Activated CD8-positive, alpha-beta T cell treated with anti-CD3 and anti-CD28 coated beads for 36 hours (primary cell): ENCODE results near the gene LYVE1. TPM values are rescaled to one million over a fixed set of nuclear protein-coding genes. Genes with fewer than 3 reads are reported as not detected.

ENCODE experiments used
- ATAC-seq: fragments of 200-7000 bp; cut with Tn5 transposase; one replicate; pipeline ENCODE4 v1.10.0; 2021; ENCODE audit warnings: mild to moderate bottlenecking, moderate library complexity
- CTCF ChIA-PET: fragments of 350-600 bp; sonication (Branson Sonifier 250); formaldehyde crosslinking; loops from one replicate; lab custom pipeline; 2021; ENCODE audit warnings: antibody characterized with exemption; lab: Charles Lee
- POLR2A ChIA-PET: fragments of 350-600 bp; sonication (Branson Sonifier 250); formaldehyde crosslinking; loops from one replicate; lab custom pipeline; 2021; ENCODE audit warnings: antibody characterized with exemption; lab: Charles Lee
- DNase-seq: peaks from one replicate; pipeline ENCODE4 v3.0.0-alpha.2; 2020
- H3K27ac Mint-ChIP-seq: one replicate; pipeline ENCODE4 v1.8.0; 2021; ENCODE audit warnings: mild to moderate bottlenecking, mixed read lengths
- H3K27me3 Mint-ChIP-seq: one replicate; pipeline ENCODE4 v1.8.0; 2021; ENCODE audit warnings: mixed read lengths
- H3K36me3 Mint-ChIP-seq: one replicate; pipeline ENCODE4 v1.8.0; 2021; ENCODE audit warnings: low read depth, mixed read lengths
- H3K4me1 Mint-ChIP-seq: one replicate; pipeline ENCODE4 v1.8.0; 2021; ENCODE audit warnings: low read depth, mixed read lengths
- H3K4me3 Mint-ChIP-seq: one replicate; pipeline ENCODE4 v1.8.0; 2021; ENCODE audit warnings: mild to moderate bottlenecking, moderate library complexity, mixed read lengths
- H3K9me3 Mint-ChIP-seq: one replicate; pipeline ENCODE4 v1.8.0; 2021; ENCODE audit warnings: mixed read lengths
- intact Hi-C: fragments of 100-400 bp; cut with micrococcal nuclease; formaldehyde crosslinking; loops from one replicate; pipeline ENCODE4 v1.10.0; 2022
- total RNA-seq, 2 experiments: library from RNA; stranded (reverse); gene quantifications; one replicate each; pipeline ENCODE4 v1.2.3, GENCODE V29; 2021
- TF ChIP-seq, protein P1 (sequence below): fragments of 200-600 bp; IDR thresholded peaks from one replicate; pipeline ENCODE4 v1.8.0; 2022; ENCODE audit warnings: antibody characterized with exemption, mild to moderate bottlenecking

The LYVE1 gene
- total RNA-seq, 2 experiments from 2014 or later: not detected

- ATAC-seq (no peak), DNase-seq (no peak)
- no peaks in the 10 kb centered on the region for H3K27me3 Mint-ChIP-seq
- ChIA-PET CTCF (interaction anchor here (1.4 kb wide), 1 partner anchor 110 kb away, joined by 6 read pairs; no protein-coding TSS in a partner anchor), POLR2A (no interaction called here)
- H3K27ac Mint-ChIP-seq: no peak overlapping the region
- no peaks in the 10 kb centered on the region for H3K9me3 Mint-ChIP-seq
- no peak overlapping the region for H3K4me3 Mint-ChIP-seq
- peaks cover 13% of the 10 kb centered on the region for H3K4me1 Mint-ChIP-seq
- TF ChIP-seq, protein P1, sequence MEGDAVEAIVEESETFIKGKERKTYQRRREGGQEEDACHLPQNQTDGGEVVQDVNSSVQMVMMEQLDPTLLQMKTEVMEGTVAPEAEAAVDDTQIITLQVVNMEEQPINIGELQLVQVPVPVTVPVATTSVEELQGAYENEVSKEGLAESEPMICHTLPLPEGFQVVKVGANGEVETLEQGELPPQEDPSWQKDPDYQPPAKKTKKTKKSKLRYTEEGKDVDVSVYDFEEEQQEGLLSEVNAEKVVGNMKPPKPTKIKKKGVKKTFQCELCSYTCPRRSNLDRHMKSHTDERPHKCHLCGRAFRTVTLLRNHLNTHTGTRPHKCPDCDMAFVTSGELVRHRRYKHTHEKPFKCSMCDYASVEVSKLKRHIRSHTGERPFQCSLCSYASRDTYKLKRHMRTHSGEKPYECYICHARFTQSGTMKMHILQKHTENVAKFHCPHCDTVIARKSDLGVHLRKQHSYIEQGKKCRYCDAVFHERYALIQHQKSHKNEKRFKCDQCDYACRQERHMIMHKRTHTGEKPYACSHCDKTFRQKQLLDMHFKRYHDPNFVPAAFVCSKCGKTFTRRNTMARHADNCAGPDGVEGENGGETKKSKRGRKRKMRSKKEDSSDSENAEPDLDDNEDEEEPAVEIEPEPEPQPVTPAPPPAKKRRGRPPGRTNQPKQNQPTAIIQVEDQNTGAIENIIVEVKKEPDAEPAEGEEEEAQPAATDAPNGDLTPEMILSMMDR: no peak
- peaks cover 7% of the 10 kb centered on the region for H3K36me3 Mint-ChIP-seq
- intact Hi-C loops: no loop called here
Measured at GRCh38 chr11:10515418-10515817, 53.0 kb downstream of the LYVE1 start.

GRCh38 chr11:10514709-10515108 is 53.8 kb downstream of the LYVE1 start:
- TF ChIP-seq, protein P1: no peak
- Mint-ChIP-seq H3K4me3 (no peak overlapping the region), H3K27me3 (no peaks in the 10 kb centered on the region), H3K27ac (no peak overlapping the region), H3K4me1 (peaks cover 13% of the 10 kb centered on the region), H3K9me3 (no peaks in the 10 kb centered on the region), H3K36me3 (peaks cover 6% of the 10 kb centered on the region)
- POLR2A ChIA-PET: no interaction called here
- intact Hi-C loops: no loop called here
- CTCF ChIA-PET: no interaction called here
- ATAC-seq (no peak), DNase-seq (no peak)

GRCh38 chr11:10514202-10514601 is 54.3 kb downstream of the LYVE1 start:
- DNase-seq (no peak), ATAC-seq (no peak)
- H3K27me3 Mint-ChIP-seq: no peaks in the 10 kb centered on the region
- peaks cover 5% of the 10 kb centered on the region for H3K36me3 Mint-ChIP-seq
- no peak overlapping the region for H3K4me3 Mint-ChIP-seq
- no peak overlapping the region for H3K27ac Mint-ChIP-seq
- intact Hi-C loops: no loop called here
- H3K9me3 Mint-ChIP-seq: no peaks in the 10 kb centered on the region
- ChIA-PET POLR2A (no interaction called here), CTCF (no interaction called here)
- TF ChIP-seq, protein P1: no peak
- peaks cover 13% of the 10 kb centered on the region for H3K4me1 Mint-ChIP-seq

DNA sequence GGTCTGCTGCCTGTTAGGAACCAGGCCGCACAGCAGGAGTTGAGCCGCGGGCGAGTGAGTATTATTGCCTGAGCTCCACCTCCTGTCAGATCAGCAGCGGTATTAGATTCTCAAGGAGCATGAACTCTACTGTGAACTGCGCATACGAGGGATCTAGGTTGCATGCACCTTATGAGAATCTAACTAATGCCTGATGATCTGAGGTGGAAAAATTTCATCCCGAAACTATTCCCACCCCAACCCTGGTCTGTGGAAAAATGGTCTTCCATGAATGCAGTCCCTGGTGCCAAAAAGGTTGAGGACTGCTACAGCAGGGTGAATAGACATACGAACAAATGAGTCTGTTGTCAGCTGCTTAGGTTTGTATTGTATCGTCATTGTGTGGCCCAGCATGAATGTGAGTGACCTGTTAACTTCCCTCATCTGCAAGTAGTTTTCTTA is 57.3 kb downstream of the LYVE1 start:
- no peak overlapping the region for H3K4me3 Mint-ChIP-seq
- CTCF ChIA-PET: interaction anchor here (0.6 to 1.6 kb wide), 5 partner anchors 9 to 143 kb away, joined by 3 to 6 read pairs (median 3); no protein-coding TSS in a partner anchor
- H3K36me3 Mint-ChIP-seq: peaks cover 4% of the 10 kb centered on the region
- TF ChIP-seq, protein P1: no peak
- POLR2A ChIA-PET: interaction anchor here (0.7 kb wide), 1 partner anchor 55 kb away, joined by 3 read pairs; no protein-coding TSS in a partner anchor
- no peak for ATAC-seq
- H3K9me3 Mint-ChIP-seq: no peaks in the 10 kb centered on the region
- H3K27ac Mint-ChIP-seq: no peak overlapping the region
- DNase-seq: no peak
- intact Hi-C loops: no loop called here
- H3K27me3 Mint-ChIP-seq: no peaks in the 10 kb centered on the region
- peaks cover 13% of the 10 kb centered on the region for H3K4me1 Mint-ChIP-seq

Other genes with a start within 250 kb of the LYVE1 start
- gene AMPD3, start 113.4 kb downstream of the LYVE1 start, total RNA-seq: 10 to 100 TPM; 31.1 to 34.2 TPM
- 10 to 100 TPM; 19.4 to 20.8 TPM for gene RNF141, start 27.5 kb downstream of the LYVE1 start, total RNA-seq
- gene IRAG1, start 125.1 kb upstream of the LYVE1 start, total RNA-seq: not detected
- 10 to 100 TPM; 35.9 to 37.1 TPM for gene CTR9, start 182.6 kb upstream of the LYVE1 start, total RNA-seq
- 100 to 1,000 TPM; 757 to 842 TPM for gene EIF4G2, start 240.3 kb upstream of the LYVE1 start, total RNA-seq